Measurements from ENCODE around the gene ELOF1. TPM values are rescaled to one million over a fixed set of nuclear protein-coding genes. Genes with fewer than 3 reads are reported as not detected.

The ELOF1 gene
- total RNA-seq, 4 donors from 2014 or later = 14.7 to 45.7 (median 37.2) TPM

DNA sequence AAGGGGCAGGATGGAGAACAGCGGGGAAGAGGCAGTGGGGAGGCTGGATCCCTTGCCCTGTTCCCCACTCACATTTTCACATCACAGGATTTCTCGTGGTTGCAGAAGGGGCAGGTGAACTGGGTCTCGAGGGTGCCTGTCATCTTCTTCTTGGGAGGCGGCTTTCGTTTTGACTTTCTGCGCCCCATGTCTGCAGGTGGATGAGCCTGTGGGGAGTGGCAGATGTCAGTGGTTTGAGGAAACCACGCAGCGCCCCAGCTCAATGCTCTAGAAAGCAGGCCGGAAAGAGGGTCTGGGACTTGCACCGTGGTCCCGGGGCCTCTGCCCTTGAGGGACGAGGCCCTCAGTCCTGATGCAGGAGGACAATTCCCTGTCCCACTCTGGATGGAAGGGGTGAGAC is 4.9 kb downstream of the ELOF1 start:
- peaks cover 6 to 20% (median 14%) of the 10 kb centered on the region in 4 donors for H3K4me1 ChIP-seq
- intact Hi-C loops (cut with DNase I; ENCODE audit: low total_unique reads) = no loop called here
- in situ Hi-C loops (cut with MboI; ENCODE audit: low pct_ligation_motif_present in 1 of 4, low pct_unique_long_range_greater_than_20kb in 1 of 4, low sequenced_read_pairs in 3 of 4) = no loop called here
- DNase-seq = peak; percentile 36
- no peaks in the 10 kb centered on the region for H3K9me3 ChIP-seq
- peak overlapping the region in 2 of 4 donors; percentile 3 to 88 for H3K27ac ChIP-seq
- no peak overlapping the region for H3K4me3 ChIP-seq
- H3K27me3 ChIP-seq = no peaks in the 10 kb centered on the region
- WGBS, 2 donors (ENCODE audit: low coverage in 1 of 2) = 80% methylated on average over 12 of the region's 12 CpGs; no CpG with 5 or more reads in 1 of the 2 donors
- TF ChIP-seq POLR2AphosphoS5 (IDR thresholded peaks at IDR 0.05) (no peak), POLR2A (IDR thresholded peaks at IDR 0.05) (no peak), CTCF (IDR thresholded peaks at IDR 0.05) (no peak), EP300 (IDR thresholded peaks at IDR 0.05; ENCODE audit: low read depth) (no peak)
- peaks cover 0 to 6% (median 0%) of the 10 kb centered on the region in 4 donors for H3K36me3 ChIP-seq

GRCh38 chr19:11552666-11553372 is 6.2 kb downstream of the ELOF1 start:
- WGBS, 2 donors (ENCODE audit: low coverage in 1 of 2) = 80 to 90% methylated on average over 2 to 20 of the region's 20 CpGs
- Histone ChIP-seq H3K36me3 (peaks cover 0 to 6% (median 0%) of the 10 kb centered on the region in 4 donors), H3K4me1 (peaks cover 1 to 12% (median 7%) of the 10 kb centered on the region in 4 donors), H3K4me3 (no peak overlapping the region), H3K9me3 (no peaks in the 10 kb centered on the region), H3K27me3 (no peaks in the 10 kb centered on the region), H3K27ac (peak overlapping the region; percentile 61 to 88 (median 78))
- intact Hi-C loops (cut with DNase I; ENCODE audit: low total_unique reads) (no loop called here), in situ Hi-C loops (cut with MboI; ENCODE audit: low pct_ligation_motif_present in 1 of 4, low pct_unique_long_range_greater_than_20kb in 1 of 4, low sequenced_read_pairs in 3 of 4) (no loop called here)
- DNase-seq = no peak
- no peak for TF ChIP-seq POLR2A (IDR thresholded peaks at IDR 0.05)
- no peak for TF ChIP-seq POLR2AphosphoS5 (IDR thresholded peaks at IDR 0.05)
- no peak for TF ChIP-seq CTCF (IDR thresholded peaks at IDR 0.05)
- TF ChIP-seq EP300 (IDR thresholded peaks at IDR 0.05; ENCODE audit: low read depth) = no peak

GRCh38 chr19:11551603-11552235 is 7.3 kb downstream of the ELOF1 start:
- intact Hi-C loops (cut with DNase I; ENCODE audit: low total_unique reads) = no loop called here
- no peaks in the 10 kb centered on the region for H3K9me3 ChIP-seq
- peak; percentile 19 for TF ChIP-seq EP300 (IDR thresholded peaks at IDR 0.05; ENCODE audit: low read depth)
- TF ChIP-seq POLR2AphosphoS5 (IDR thresholded peaks at IDR 0.05) = no peak
- TF ChIP-seq POLR2A (IDR thresholded peaks at IDR 0.05) = peak; percentile 13
- peak in 3 of 5 experiments; percentile 13 to 23 (median 14) for TF ChIP-seq CTCF (IDR thresholded peaks at IDR 0.05)
- H3K36me3 ChIP-seq = peaks cover 0 to 6% (median 0%) of the 10 kb centered on the region in 4 donors
- no peak overlapping the region for H3K4me3 ChIP-seq
- in situ Hi-C loops (cut with MboI; ENCODE audit: low pct_ligation_motif_present in 1 of 4, low pct_unique_long_range_greater_than_20kb in 1 of 4, low sequenced_read_pairs in 3 of 4) = no loop called here
- 58 to 73% methylated on average over 2 to 26 of the region's 26 CpGs for WGBS, 2 donors (ENCODE audit: low coverage in 1 of 2)
- peak overlapping the region; percentile 61 to 88 (median 78) for H3K27ac ChIP-seq
- peaks cover 0 to 2% (median 1%) of the 10 kb centered on the region in 4 donors for H3K4me1 ChIP-seq
- H3K27me3 ChIP-seq = no peaks in the 10 kb centered on the region
- DNase-seq = peak; percentile 26

- H3K4me1 ChIP-seq = no peaks in the 10 kb centered on the region
- 80 to 89% methylated on average over 1 to 8 of the region's 8 CpGs for WGBS, 2 donors (ENCODE audit: low coverage in 1 of 2)
- H3K27me3 ChIP-seq = no peaks in the 10 kb centered on the region
- intact Hi-C loops (cut with DNase I; ENCODE audit: low total_unique reads) = no loop called here
- in situ Hi-C loops (cut with MboI; ENCODE audit: low pct_ligation_motif_present in 1 of 4, low pct_unique_long_range_greater_than_20kb in 1 of 4, low sequenced_read_pairs in 3 of 4) = no loop called here
- H3K9me3 ChIP-seq = no peaks in the 10 kb centered on the region
- peak overlapping the region in 3 of 4 donors; percentile 61 to 88 (median 85) for H3K27ac ChIP-seq
- H3K4me3 ChIP-seq = no peak overlapping the region
- no peak for DNase-seq
- TF ChIP-seq CTCF (IDR thresholded peaks at IDR 0.05) (no peak), POLR2AphosphoS5 (IDR thresholded peaks at IDR 0.05) (no peak), EP300 (IDR thresholded peaks at IDR 0.05; ENCODE audit: low read depth) (no peak), POLR2A (IDR thresholded peaks at IDR 0.05) (no peak)
- peaks cover 0 to 6% (median 0%) of the 10 kb centered on the region in 4 donors for H3K36me3 ChIP-seq
Measured at GRCh38 chr19:11550265-11550664, 8.8 kb downstream of the ELOF1 start.

Measured in transverse colon (tissue), 4 donors.